Mucosa of rectum (tissue), 2 donors: ENCODE data around the gene AP2A1.

Experiments used
- H3K27ac ChIP-seq, 2 donors: one replicate each; pipeline ENCODE4 v1.7.0; 2013; ENCODE audit warnings: inconsistent platforms in 2 of 2, low read depth in 2 of 2, low read length in 2 of 2
- H3K27me3 ChIP-seq, 2 donors: one replicate each; pipeline ENCODE4 v1.7.0; 2013; ENCODE audit warnings: low read length in 2 of 2; ENCODE audit not compliant: control insufficient read depth in 2 of 2, insufficient read depth in 2 of 2
- H3K36me3 ChIP-seq, 2 donors: one replicate each; pipeline ENCODE4 v1.7.0; 2013; ENCODE audit warnings: low read length in 2 of 2; ENCODE audit not compliant: control insufficient read depth in 2 of 2, insufficient read depth in 2 of 2
- H3K4me1 ChIP-seq, 2 donors: one replicate each; pipeline ENCODE4 v1.7.0; 2013; ENCODE audit warnings: low read length in 2 of 2, mild to moderate bottlenecking in 1 of 2; ENCODE audit not compliant: control insufficient read depth in 2 of 2, insufficient read depth in 2 of 2
- H3K4me3 ChIP-seq, 2 donors: one replicate each; pipeline ENCODE4 v1.7.0; 2013; ENCODE audit warnings: low read length in 2 of 2
- H3K9ac ChIP-seq, 2 donors: one replicate each; pipeline ENCODE4 v1.7.0; 2013; ENCODE audit warnings: low read length in 2 of 2, low read depth in 1 of 2, mild to moderate bottlenecking in 1 of 2
- H3K9me3 ChIP-seq, 2 donors: one replicate each; pipeline ENCODE4 v1.7.0; 2013; ENCODE audit warnings: low read length in 2 of 2; ENCODE audit not compliant: control insufficient read depth in 2 of 2
- donor health status: healthy.
- donor health status: Normal muscosa, but diverticular disease.

The AP2A1 gene

GRCh38 chr19:49775742-49776370 is 9.1 kb downstream of the AP2A1 start:
- Histone ChIP-seq H3K27me3 (no peaks in the 10 kb centered on the region), H3K36me3 (no peaks in the 10 kb centered on the region), H3K9ac (no peak overlapping the region), H3K27ac (no peak overlapping the region), H3K4me1 (no peaks in the 10 kb centered on the region), H3K4me3 (no peak overlapping the region), H3K9me3 (no peaks in the 10 kb centered on the region)

GRCh38 chr19:49776371-49776764 is 9.6 kb downstream of the AP2A1 start:
- Histone ChIP-seq H3K36me3 (no peaks in the 10 kb centered on the region), H3K9ac (no peak overlapping the region), H3K27me3 (no peaks in the 10 kb centered on the region), H3K4me1 (no peaks in the 10 kb centered on the region), H3K27ac (no peak overlapping the region), H3K4me3 (no peak overlapping the region), H3K9me3 (no peaks in the 10 kb centered on the region)

- H3K27me3 ChIP-seq: no peaks in the 10 kb centered on the region
- H3K9me3 ChIP-seq: no peaks in the 10 kb centered on the region
- H3K4me3 ChIP-seq: no peak overlapping the region
- H3K36me3 ChIP-seq: peaks cover 12 to 15% of the 10 kb centered on the region in 2 donors
- H3K27ac ChIP-seq: no peak overlapping the region
- no peaks in the 10 kb centered on the region for H3K4me1 ChIP-seq
- H3K9ac ChIP-seq: no peak overlapping the region
Observed at GRCh38 chr19:49779731-49780555, 13.1 kb downstream of the AP2A1 start.

GRCh38 chr19:49780861-49781260 is 14.1 kb downstream of the AP2A1 start:
- H3K27me3 ChIP-seq: no peaks in the 10 kb centered on the region
- no peaks in the 10 kb centered on the region for H3K9me3 ChIP-seq
- H3K4me3 ChIP-seq: no peak overlapping the region
- no peaks in the 10 kb centered on the region for H3K4me1 ChIP-seq
- no peak overlapping the region for H3K9ac ChIP-seq
- H3K36me3 ChIP-seq: peaks cover 17 to 18% of the 10 kb centered on the region in 2 donors
- H3K27ac ChIP-seq: no peak overlapping the region

GRCh38 chr19:49781394-49781793 is 14.6 kb downstream of the AP2A1 start:
- Histone ChIP-seq H3K9me3 (no peaks in the 10 kb centered on the region), H3K27ac (no peak overlapping the region), H3K4me1 (no peaks in the 10 kb centered on the region), H3K36me3 (peaks cover 17 to 20% of the 10 kb centered on the region in 2 donors), H3K4me3 (no peak overlapping the region), H3K9ac (no peak overlapping the region), H3K27me3 (no peaks in the 10 kb centered on the region)

- no peak overlapping the region for H3K4me3 ChIP-seq
- no peak overlapping the region for H3K27ac ChIP-seq
- no peaks in the 10 kb centered on the region for H3K27me3 ChIP-seq
- H3K4me1 ChIP-seq: no peaks in the 10 kb centered on the region
- H3K36me3 ChIP-seq: peaks cover 17 to 20% of the 10 kb centered on the region in 2 donors
- H3K9me3 ChIP-seq: no peaks in the 10 kb centered on the region
- no peak overlapping the region for H3K9ac ChIP-seq
Observed at GRCh38 chr19:49782515-49782914, 15.7 kb downstream of the AP2A1 start.

- Histone ChIP-seq H3K27ac (peak overlapping the region in 1 of 2 donors; percentile 52), H3K36me3 (peaks cover 25 to 32% of the 10 kb centered on the region in 2 donors), H3K9me3 (no peaks in the 10 kb centered on the region), H3K4me1 (peaks cover 0 to 2% of the 10 kb centered on the region in 2 donors), H3K27me3 (no peaks in the 10 kb centered on the region), H3K9ac (no peak overlapping the region), H3K4me3 (no peak overlapping the region)
Observed at GRCh38 chr19:49786376-49786820, 19.6 kb downstream of the AP2A1 start.

GRCh38 chr19:49787746-49788145 is 20.9 kb downstream of the AP2A1 start:
- Histone ChIP-seq H3K27me3 (no peaks in the 10 kb centered on the region), H3K9me3 (no peaks in the 10 kb centered on the region), H3K4me3 (no peak overlapping the region), H3K36me3 (peaks cover 30 to 35% of the 10 kb centered on the region in 2 donors), H3K27ac (no peak overlapping the region), H3K4me1 (peaks cover 0 to 2% of the 10 kb centered on the region in 2 donors), H3K9ac (no peak overlapping the region)

- Histone ChIP-seq H3K27ac (no peak overlapping the region), H3K9ac (no peak overlapping the region), H3K27me3 (no peaks in the 10 kb centered on the region), H3K36me3 (peaks cover 27 to 35% of the 10 kb centered on the region in 2 donors), H3K4me1 (peaks cover 0 to 2% of the 10 kb centered on the region in 2 donors), H3K9me3 (no peaks in the 10 kb centered on the region), H3K4me3 (no peak overlapping the region)
Observed at GRCh38 chr19:49788857-49789256, 22.1 kb downstream of the AP2A1 start.

- peaks cover 27 to 42% of the 10 kb centered on the region in 2 donors for H3K36me3 ChIP-seq
Observed at GRCh38 chr19:49790866-49791265, 24.1 kb downstream of the AP2A1 start.

More at GRCh38 chr19:49790866-49791265, 24.1 kb downstream of the AP2A1 start:
- Histone ChIP-seq H3K9me3 (no peaks in the 10 kb centered on the region), H3K27me3 (no peaks in the 10 kb centered on the region), H3K4me1 (peaks cover 0 to 2% of the 10 kb centered on the region in 2 donors), H3K9ac (no peak overlapping the region), H3K4me3 (no peak overlapping the region), H3K27ac (peak overlapping the region in 1 of 2 donors; percentile 28)
